ENCODE data around the gene BRCA1.
"Not testable (repeated sequence)": the region's sequence is repeated elsewhere in the genome, so short reads cannot be mapped to it uniquely, and the experiment has no call there.

Gene BRCA1

GRCh38 chr17:43125133-43125966 is at the start of gene BRCA1:
Gene BRCA1, minus strand, starts transcription at chr17:43125364. Its CDS starts 1,268 bp downstream, at chr17:43124096.
- H3K27ac ChIP-seq (ENCODE audit: low read depth, low read length): peak within 1 kb of the TSS; percentile 15
- H3K9ac ChIP-seq (ENCODE audit: low read depth in 1 of 2, low read length in 2 of 2): peak within 1 kb of the TSS; percentile 73 to 76
- peak within 1 kb of the TSS; percentile 74 to 90 for H3K4me3 ChIP-seq (ENCODE audit: low read depth in 1 of 2, low read length in 2 of 2)
- H3K9me3 ChIP-seq (ENCODE audit: control insufficient read depth in 1 of 2, low read length in 2 of 2): no peaks in the 10 kb centered on the region
- no peaks in the 10 kb centered on the region for H3K27me3 ChIP-seq (ENCODE audit: control insufficient read depth in 1 of 2, insufficient read depth in 2 of 2, low read length in 2 of 2)
- peaks cover 9 to 18% of the 10 kb centered on the region in 2 donors for H3K4me1 ChIP-seq (ENCODE audit: control insufficient read depth in 1 of 2, insufficient read depth in 2 of 2, low read length in 2 of 2)
- peaks cover 0 to 6% of the 10 kb centered on the region in 2 donors for H3K36me3 ChIP-seq (ENCODE audit: control insufficient read depth in 1 of 2, insufficient read depth in 2 of 2, low read length in 2 of 2)

DNA sequence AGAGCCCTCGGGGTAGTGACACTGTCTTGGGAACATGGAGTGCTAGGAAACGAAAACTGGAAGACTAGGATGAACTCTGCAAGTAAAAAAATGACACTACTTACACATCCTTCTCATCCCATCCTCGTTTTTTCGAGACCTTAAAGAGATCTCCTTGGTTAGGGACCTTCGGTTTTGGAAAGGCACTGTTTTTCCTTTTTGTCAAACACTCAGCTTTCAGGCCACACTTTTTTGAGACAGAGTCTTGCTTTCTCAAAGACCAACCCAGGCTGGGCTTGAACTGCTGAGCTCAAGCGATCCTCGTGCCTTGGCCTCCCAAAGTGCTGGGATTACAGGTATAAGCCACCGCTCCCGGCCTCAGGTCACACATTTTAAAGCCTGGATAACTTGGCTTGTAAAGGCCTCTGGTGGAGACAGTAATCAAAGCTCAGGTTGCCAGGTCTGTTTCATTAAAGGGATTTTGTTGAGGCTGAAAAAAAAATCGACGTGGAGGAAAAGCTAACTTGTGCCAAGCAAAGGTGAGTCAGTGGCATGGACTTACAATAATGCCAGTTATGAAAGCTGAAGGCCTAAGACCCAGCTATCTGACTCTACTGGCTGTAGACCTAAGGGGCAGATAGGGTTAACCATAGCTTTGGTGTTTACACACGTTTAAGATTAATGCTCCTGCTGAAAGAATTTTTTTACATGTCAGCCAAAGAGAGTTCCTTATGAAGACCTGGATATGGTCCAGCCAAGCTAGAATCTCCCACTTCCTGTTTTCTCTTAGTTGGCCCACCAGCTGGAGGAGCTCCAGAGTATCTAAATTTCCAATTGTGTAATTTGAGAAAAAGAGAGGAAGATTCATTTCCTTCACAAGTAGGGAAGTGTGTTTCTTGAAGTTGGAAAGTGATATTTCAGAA is 46.7 kb upstream of the BRCA1 start:
- Histone ChIP-seq H3K9me3 (ENCODE audit: control insufficient read depth in 1 of 2, low read length in 2 of 2) (no peaks in the 10 kb centered on the region), H3K27ac (ENCODE audit: low read depth, low read length) (peak overlapping the region; percentile 95), H3K4me1 (ENCODE audit: control insufficient read depth in 1 of 2, insufficient read depth in 2 of 2, low read length in 2 of 2) (peaks cover 29 to 42% of the 10 kb centered on the region in 2 donors), H3K4me3 (ENCODE audit: low read depth in 1 of 2, low read length in 2 of 2) (peak overlapping the region; percentile 79 to 82), H3K36me3 (ENCODE audit: control insufficient read depth in 1 of 2, insufficient read depth in 2 of 2, low read length in 2 of 2) (peaks cover 3% of the 10 kb centered on the region in 2 donors), H3K9ac (ENCODE audit: low read depth in 1 of 2, low read length in 2 of 2) (peak overlapping the region; percentile 92 to 95), H3K27me3 (ENCODE audit: control insufficient read depth in 1 of 2, insufficient read depth in 2 of 2, low read length in 2 of 2) (no peaks in the 10 kb centered on the region)

GRCh38 chr17:43170766-43171585 is 45.8 kb upstream of the BRCA1 start, which contains the start of gene NBR1:
Gene NBR1, plus strand, starts transcription at chr17:43171214. Its CDS starts 4,586 bp downstream, at chr17:43175800.
- no peaks in the 10 kb centered on the region for H3K36me3 ChIP-seq (ENCODE audit: control insufficient read depth in 1 of 2, insufficient read depth in 2 of 2, low read length in 2 of 2)
- peak within 1 kb of the TSS; percentile 95 for H3K27ac ChIP-seq (ENCODE audit: low read depth, low read length)
- H3K9me3 ChIP-seq (ENCODE audit: control insufficient read depth in 1 of 2, low read length in 2 of 2): no peaks in the 10 kb centered on the region
- peak within 1 kb of the TSS; percentile 79 to 82 for H3K4me3 ChIP-seq (ENCODE audit: low read depth in 1 of 2, low read length in 2 of 2)
- H3K27me3 ChIP-seq (ENCODE audit: control insufficient read depth in 1 of 2, insufficient read depth in 2 of 2, low read length in 2 of 2): no peaks in the 10 kb centered on the region
- peak within 1 kb of the TSS; percentile 92 to 95 for H3K9ac ChIP-seq (ENCODE audit: low read depth in 1 of 2, low read length in 2 of 2)
- H3K4me1 ChIP-seq (ENCODE audit: control insufficient read depth in 1 of 2, insufficient read depth in 2 of 2, low read length in 2 of 2): peaks cover 22 to 34% of the 10 kb centered on the region in 2 donors

DNA sequence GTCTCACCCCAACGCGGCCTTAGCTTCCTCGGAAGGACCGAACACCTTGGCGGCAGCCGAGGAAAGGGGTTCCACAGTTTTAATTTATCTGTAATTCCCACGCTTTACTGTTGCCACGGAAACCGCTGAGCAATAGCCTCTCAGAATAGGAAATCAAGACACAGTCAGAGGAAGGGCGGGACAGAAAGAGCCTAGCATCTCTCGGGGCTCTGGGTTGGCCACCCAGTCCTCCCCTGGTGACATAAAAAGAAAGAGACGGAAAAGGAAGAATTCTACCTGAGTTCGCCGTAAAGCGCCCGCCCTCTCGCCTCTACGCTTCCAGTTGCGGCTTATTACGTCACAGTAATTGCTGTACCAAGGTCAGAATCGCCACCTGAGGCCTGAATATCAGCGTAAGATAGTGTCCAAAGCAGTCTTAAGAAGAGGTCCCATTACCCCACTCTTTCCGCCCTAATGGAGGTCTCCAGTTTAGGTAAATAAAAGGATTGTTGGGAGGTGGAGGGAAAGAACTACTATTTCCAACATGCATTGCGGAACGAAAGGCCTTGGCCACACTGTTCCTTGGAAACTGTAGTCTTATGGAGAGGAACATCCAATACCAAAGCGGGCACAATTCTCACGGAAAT is 45.1 kb upstream of the BRCA1 start:
- H3K36me3 ChIP-seq (ENCODE audit: control insufficient read depth in 1 of 2, insufficient read depth in 2 of 2, low read length in 2 of 2): no peaks in the 10 kb centered on the region
- no peaks in the 10 kb centered on the region for H3K9me3 ChIP-seq (ENCODE audit: control insufficient read depth in 1 of 2, low read length in 2 of 2)
- peaks cover 14 to 27% of the 10 kb centered on the region in 2 donors for H3K4me1 ChIP-seq (ENCODE audit: control insufficient read depth in 1 of 2, insufficient read depth in 2 of 2, low read length in 2 of 2)
- H3K9ac ChIP-seq (ENCODE audit: low read depth in 1 of 2, low read length in 2 of 2): peak overlapping the region; percentile 92 to 95
- H3K27ac ChIP-seq (ENCODE audit: low read depth, low read length): peak overlapping the region; percentile 95
- H3K27me3 ChIP-seq (ENCODE audit: control insufficient read depth in 1 of 2, insufficient read depth in 2 of 2, low read length in 2 of 2): no peaks in the 10 kb centered on the region
- H3K4me3 ChIP-seq (ENCODE audit: low read depth in 1 of 2, low read length in 2 of 2): peak overlapping the region; percentile 79 to 82

DNA sequence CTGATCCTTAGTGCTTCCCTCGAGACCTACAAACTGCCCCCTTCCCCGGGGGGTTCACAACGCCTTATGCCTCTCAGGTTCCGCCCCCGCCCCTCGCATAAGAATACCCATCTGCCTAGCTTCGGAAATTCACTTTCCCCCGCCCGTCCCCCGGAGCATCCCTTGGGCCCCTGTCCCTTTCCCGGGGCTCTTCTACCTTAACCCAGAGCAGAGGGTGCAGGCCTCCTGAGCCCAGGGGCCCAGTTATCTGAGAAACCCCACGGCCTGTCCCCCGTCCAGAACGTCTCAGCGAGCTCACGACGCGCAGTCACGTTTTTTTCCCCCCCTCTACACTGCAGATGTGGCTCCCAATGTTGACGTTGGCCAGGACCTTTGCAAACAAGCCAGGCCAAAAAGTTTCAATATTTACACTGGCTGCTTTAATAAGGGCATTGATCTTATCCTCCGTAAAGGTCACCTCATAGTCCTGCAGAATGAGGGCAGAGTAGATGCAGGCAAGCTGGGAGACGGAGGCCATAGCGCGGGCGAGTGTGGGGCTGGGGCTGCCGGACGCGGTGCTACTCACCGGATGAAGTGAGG is 44.5 kb upstream of the BRCA1 start:
- peak overlapping the region; percentile 79 to 82 for H3K4me3 ChIP-seq (ENCODE audit: low read depth in 1 of 2, low read length in 2 of 2)
- H3K4me1 ChIP-seq (ENCODE audit: control insufficient read depth in 1 of 2, insufficient read depth in 2 of 2, low read length in 2 of 2): peaks cover 11 to 23% of the 10 kb centered on the region in 2 donors
- no peaks in the 10 kb centered on the region for H3K27me3 ChIP-seq (ENCODE audit: control insufficient read depth in 1 of 2, insufficient read depth in 2 of 2, low read length in 2 of 2)
- no peaks in the 10 kb centered on the region for H3K36me3 ChIP-seq (ENCODE audit: control insufficient read depth in 1 of 2, insufficient read depth in 2 of 2, low read length in 2 of 2)
- H3K27ac ChIP-seq (ENCODE audit: low read depth, low read length): peak overlapping the region; percentile 79
- no peaks in the 10 kb centered on the region for H3K9me3 ChIP-seq (ENCODE audit: control insufficient read depth in 1 of 2, low read length in 2 of 2)
- peak overlapping the region; percentile 55 to 66 for H3K9ac ChIP-seq (ENCODE audit: low read depth in 1 of 2, low read length in 2 of 2)

DNA sequence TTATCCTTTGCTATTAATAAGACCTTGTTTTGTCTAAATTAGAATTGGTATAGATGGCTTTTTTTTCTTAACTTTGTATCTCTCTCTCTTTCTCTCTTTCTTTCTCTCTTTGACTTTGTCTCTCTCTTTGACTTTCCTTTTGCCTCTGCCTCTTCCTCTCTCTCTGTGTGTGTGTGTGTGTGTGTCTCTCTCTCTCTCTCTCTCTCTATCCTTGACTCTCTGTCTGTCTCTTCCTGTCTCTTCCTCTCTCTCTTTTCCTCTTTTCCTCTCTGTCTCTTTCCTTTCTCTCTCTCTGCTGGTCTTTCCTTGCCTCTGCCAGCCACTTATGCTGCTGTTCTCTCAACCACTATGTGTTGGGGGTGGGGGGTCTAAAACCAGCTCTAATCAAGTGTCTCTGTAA is 40.8 kb upstream of the BRCA1 start:
- H3K27me3 ChIP-seq (ENCODE audit: control insufficient read depth in 1 of 2, insufficient read depth in 2 of 2, low read length in 2 of 2); H3K9ac ChIP-seq (ENCODE audit: low read depth in 1 of 2, low read length in 2 of 2); H3K9me3 ChIP-seq (ENCODE audit: control insufficient read depth in 1 of 2, low read length in 2 of 2); H3K4me3 ChIP-seq (ENCODE audit: low read depth in 1 of 2, low read length in 2 of 2); H3K27ac ChIP-seq (ENCODE audit: low read depth, low read length); H3K36me3 ChIP-seq (ENCODE audit: control insufficient read depth in 1 of 2, insufficient read depth in 2 of 2, low read length in 2 of 2): not testable (repeated sequence)
- H3K4me1 ChIP-seq (ENCODE audit: control insufficient read depth in 1 of 2, insufficient read depth in 2 of 2, low read length in 2 of 2): peaks cover 7 to 20% of the 10 kb centered on the region in 2 donors

DNA sequence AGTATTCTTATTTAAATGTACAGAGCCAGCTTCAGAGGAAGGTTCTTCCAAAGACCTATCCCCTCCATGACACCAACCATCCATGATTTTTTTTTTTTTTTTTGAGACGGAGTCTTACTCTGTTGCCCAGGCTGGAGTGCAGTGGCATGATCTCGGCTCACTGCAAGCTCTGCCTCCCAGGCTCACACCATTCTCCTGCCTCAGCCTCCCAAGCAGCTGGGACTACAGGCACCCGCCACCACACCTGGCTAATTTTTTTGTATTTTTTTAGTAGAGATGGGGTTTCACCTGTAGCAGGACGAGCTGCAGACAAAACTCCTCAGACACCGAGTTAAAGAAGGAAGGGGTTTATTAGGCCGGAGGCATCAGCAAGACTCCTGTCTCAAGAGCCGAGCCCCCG is 34.8 kb upstream of the BRCA1 start:
- H3K9me3 ChIP-seq (ENCODE audit: control insufficient read depth in 1 of 2, low read length in 2 of 2); H3K4me1 ChIP-seq (ENCODE audit: control insufficient read depth in 1 of 2, insufficient read depth in 2 of 2, low read length in 2 of 2); H3K27ac ChIP-seq (ENCODE audit: low read depth, low read length); H3K27me3 ChIP-seq (ENCODE audit: control insufficient read depth in 1 of 2, insufficient read depth in 2 of 2, low read length in 2 of 2); H3K4me3 ChIP-seq (ENCODE audit: low read depth in 1 of 2, low read length in 2 of 2); H3K9ac ChIP-seq (ENCODE audit: low read depth in 1 of 2, low read length in 2 of 2); H3K36me3 ChIP-seq (ENCODE audit: control insufficient read depth in 1 of 2, insufficient read depth in 2 of 2, low read length in 2 of 2): not testable (repeated sequence)

DNA sequence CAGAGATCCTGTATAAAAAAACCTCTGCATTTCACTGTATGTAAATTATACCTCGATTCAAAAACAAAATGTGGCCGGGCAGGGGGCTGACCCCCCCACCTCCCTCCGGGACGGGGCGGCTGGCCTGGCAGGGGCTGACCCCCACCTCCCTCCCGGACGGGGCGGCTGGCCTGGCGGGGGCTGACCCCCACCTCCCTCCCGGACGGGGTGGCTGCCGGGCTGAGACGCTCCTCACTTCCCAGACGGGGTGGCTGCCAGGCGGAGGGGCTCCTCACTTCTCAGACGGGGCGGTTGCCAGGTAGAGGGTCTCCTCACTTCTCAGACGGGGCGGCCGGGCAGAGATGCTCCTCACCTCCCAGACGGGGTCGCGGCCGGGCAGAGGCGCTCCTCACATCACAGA is 34.1 kb upstream of the BRCA1 start:
- not testable (repeated sequence) for H3K27ac ChIP-seq (ENCODE audit: low read depth, low read length); H3K36me3 ChIP-seq (ENCODE audit: control insufficient read depth in 1 of 2, insufficient read depth in 2 of 2, low read length in 2 of 2); H3K4me1 ChIP-seq (ENCODE audit: control insufficient read depth in 1 of 2, insufficient read depth in 2 of 2, low read length in 2 of 2); H3K9ac ChIP-seq (ENCODE audit: low read depth in 1 of 2, low read length in 2 of 2); H3K4me3 ChIP-seq (ENCODE audit: low read depth in 1 of 2, low read length in 2 of 2); H3K9me3 ChIP-seq (ENCODE audit: control insufficient read depth in 1 of 2, low read length in 2 of 2); H3K27me3 ChIP-seq (ENCODE audit: control insufficient read depth in 1 of 2, insufficient read depth in 2 of 2, low read length in 2 of 2)

- no peak overlapping the region for H3K4me3 ChIP-seq (ENCODE audit: low read depth in 1 of 2, low read length in 2 of 2)
- no peak overlapping the region for H3K27ac ChIP-seq (ENCODE audit: low read depth, low read length)
- H3K4me1 ChIP-seq (ENCODE audit: control insufficient read depth in 1 of 2, insufficient read depth in 2 of 2, low read length in 2 of 2): no peaks in the 10 kb centered on the region
- no peak overlapping the region for H3K9ac ChIP-seq (ENCODE audit: low read depth in 1 of 2, low read length in 2 of 2)
- no peaks in the 10 kb centered on the region for H3K9me3 ChIP-seq (ENCODE audit: control insufficient read depth in 1 of 2, low read length in 2 of 2)
- H3K27me3 ChIP-seq (ENCODE audit: control insufficient read depth in 1 of 2, insufficient read depth in 2 of 2, low read length in 2 of 2): no peaks in the 10 kb centered on the region
- peaks cover 0 to 4% of the 10 kb centered on the region in 2 donors for H3K36me3 ChIP-seq (ENCODE audit: control insufficient read depth in 1 of 2, insufficient read depth in 2 of 2, low read length in 2 of 2)
These were observed 30.5 kb upstream of the BRCA1 start for GRCh38 chr17:43155666-43156065.
